ENCODE data around the gene TSPYL6.

Gene TSPYL6

GRCh38 chr2:54247115-54247514, 8.9 kb downstream of the TSPYL6 start:
- Histone ChIP-seq H3K4me1 (ENCODE audit: control insufficient read depth, insufficient read depth, low read length) (peaks cover 3% of the 10 kb centered on the region), H3K4me3 (ENCODE audit: low read length) (no peak overlapping the region), H3K27me3 (ENCODE audit: control insufficient read depth, insufficient read depth, low read length) (no peaks in the 10 kb centered on the region), H3K36me3 (ENCODE audit: control insufficient read depth, insufficient read depth, low read length) (no peaks in the 10 kb centered on the region), H3K27ac (ENCODE audit: low read depth, low read length) (no peak overlapping the region), H3K9ac (ENCODE audit: low read length) (no peak overlapping the region)

- Histone ChIP-seq H3K27ac (ENCODE audit: low read depth, low read length) (peak overlapping the region; percentile 56), H3K9ac (ENCODE audit: low read length) (no peak overlapping the region), H3K27me3 (ENCODE audit: control insufficient read depth, insufficient read depth, low read length) (no peaks in the 10 kb centered on the region)
These were observed 15.2 kb downstream of the TSPYL6 start for GRCh38 chr2:54240515-54241469.

GRCh38 chr2:54239427-54239826, 16.6 kb downstream of the TSPYL6 start:
- Histone ChIP-seq H3K27ac (ENCODE audit: low read depth, low read length) (no peak overlapping the region), H3K9ac (ENCODE audit: low read length) (no peak overlapping the region), H3K4me3 (ENCODE audit: low read length) (no peak overlapping the region), H3K36me3 (ENCODE audit: control insufficient read depth, insufficient read depth, low read length) (no peaks in the 10 kb centered on the region), H3K4me1 (ENCODE audit: control insufficient read depth, insufficient read depth, low read length) (peaks cover 3% of the 10 kb centered on the region), H3K27me3 (ENCODE audit: control insufficient read depth, insufficient read depth, low read length) (no peaks in the 10 kb centered on the region)

More at GRCh38 chr2:54240515-54241469, 15.2 kb downstream of the TSPYL6 start:
- Histone ChIP-seq H3K36me3 (ENCODE audit: control insufficient read depth, insufficient read depth, low read length) (no peaks in the 10 kb centered on the region), H3K4me1 (ENCODE audit: control insufficient read depth, insufficient read depth, low read length) (peaks cover 3% of the 10 kb centered on the region), H3K4me3 (ENCODE audit: low read length) (no peak overlapping the region)

- Histone ChIP-seq H3K27ac (ENCODE audit: low read depth, low read length) (no peak overlapping the region), H3K4me3 (ENCODE audit: low read length) (no peak overlapping the region), H3K36me3 (ENCODE audit: control insufficient read depth, insufficient read depth, low read length) (no peaks in the 10 kb centered on the region), H3K27me3 (ENCODE audit: control insufficient read depth, insufficient read depth, low read length) (no peaks in the 10 kb centered on the region), H3K4me1 (ENCODE audit: control insufficient read depth, insufficient read depth, low read length) (peaks cover 3% of the 10 kb centered on the region), H3K9ac (ENCODE audit: low read length) (no peak overlapping the region)
These were observed 18.6 kb downstream of the TSPYL6 start for GRCh38 chr2:54237428-54237827.

GRCh38 chr2:54233832-54234649, 22.0 kb downstream of the TSPYL6 start:
- Histone ChIP-seq H3K27ac (ENCODE audit: low read depth, low read length) (no peak overlapping the region), H3K4me1 (ENCODE audit: control insufficient read depth, insufficient read depth, low read length) (no peaks in the 10 kb centered on the region), H3K36me3 (ENCODE audit: control insufficient read depth, insufficient read depth, low read length) (no peaks in the 10 kb centered on the region), H3K27me3 (ENCODE audit: control insufficient read depth, insufficient read depth, low read length) (no peaks in the 10 kb centered on the region), H3K9ac (ENCODE audit: low read length) (no peak overlapping the region), H3K4me3 (ENCODE audit: low read length) (no peak overlapping the region)

- H3K4me1 ChIP-seq (ENCODE audit: control insufficient read depth, insufficient read depth, low read length) = no peaks in the 10 kb centered on the region
- no peaks in the 10 kb centered on the region for H3K36me3 ChIP-seq (ENCODE audit: control insufficient read depth, insufficient read depth, low read length)
- H3K27ac ChIP-seq (ENCODE audit: low read depth, low read length) = no peak overlapping the region
- H3K9ac ChIP-seq (ENCODE audit: low read length) = no peak overlapping the region
- H3K27me3 ChIP-seq (ENCODE audit: control insufficient read depth, insufficient read depth, low read length) = no peaks in the 10 kb centered on the region
- H3K4me3 ChIP-seq (ENCODE audit: low read length) = no peak overlapping the region
These were observed 27.1 kb downstream of the TSPYL6 start for GRCh38 chr2:54228945-54229344.

- Histone ChIP-seq H3K9ac (ENCODE audit: low read length) (no peak overlapping the region), H3K27ac (ENCODE audit: low read depth, low read length) (no peak overlapping the region), H3K36me3 (ENCODE audit: control insufficient read depth, insufficient read depth, low read length) (no peaks in the 10 kb centered on the region), H3K4me1 (ENCODE audit: control insufficient read depth, insufficient read depth, low read length) (no peaks in the 10 kb centered on the region), H3K27me3 (ENCODE audit: control insufficient read depth, insufficient read depth, low read length) (no peaks in the 10 kb centered on the region), H3K4me3 (ENCODE audit: low read length) (no peak overlapping the region)
These were observed 28.2 kb downstream of the TSPYL6 start for GRCh38 chr2:54227798-54228197.

GRCh38 chr2:54226260-54226659, 29.8 kb downstream of the TSPYL6 start:
- Histone ChIP-seq H3K36me3 (ENCODE audit: control insufficient read depth, insufficient read depth, low read length) (no peaks in the 10 kb centered on the region), H3K27ac (ENCODE audit: low read depth, low read length) (no peak overlapping the region), H3K4me1 (ENCODE audit: control insufficient read depth, insufficient read depth, low read length) (no peaks in the 10 kb centered on the region), H3K4me3 (ENCODE audit: low read length) (no peak overlapping the region), H3K27me3 (ENCODE audit: control insufficient read depth, insufficient read depth, low read length) (no peaks in the 10 kb centered on the region), H3K9ac (ENCODE audit: low read length) (no peak overlapping the region)

- H3K27me3 ChIP-seq (ENCODE audit: control insufficient read depth, insufficient read depth, low read length) = no peaks in the 10 kb centered on the region
- H3K36me3 ChIP-seq (ENCODE audit: control insufficient read depth, insufficient read depth, low read length) = no peaks in the 10 kb centered on the region
- no peak overlapping the region for H3K9ac ChIP-seq (ENCODE audit: low read length)
- no peak overlapping the region for H3K4me3 ChIP-seq (ENCODE audit: low read length)
- H3K27ac ChIP-seq (ENCODE audit: low read depth, low read length) = peak overlapping the region; percentile 37
- no peaks in the 10 kb centered on the region for H3K4me1 ChIP-seq (ENCODE audit: control insufficient read depth, insufficient read depth, low read length)
These were observed 31.0 kb downstream of the TSPYL6 start for GRCh38 chr2:54224997-54225396.

GRCh38 chr2:54213082-54213481, 42.9 kb downstream of the TSPYL6 start:
- Histone ChIP-seq H3K4me3 (ENCODE audit: low read length) (no peak overlapping the region), H3K4me1 (ENCODE audit: control insufficient read depth, insufficient read depth, low read length) (peaks cover 3% of the 10 kb centered on the region), H3K27ac (ENCODE audit: low read depth, low read length) (no peak overlapping the region), H3K36me3 (ENCODE audit: control insufficient read depth, insufficient read depth, low read length) (no peaks in the 10 kb centered on the region), H3K27me3 (ENCODE audit: control insufficient read depth, insufficient read depth, low read length) (no peaks in the 10 kb centered on the region), H3K9ac (ENCODE audit: low read length) (no peak overlapping the region)

GRCh38 chr2:54212456-54212855, 43.6 kb downstream of the TSPYL6 start:
- Histone ChIP-seq H3K27ac (ENCODE audit: low read depth, low read length) (no peak overlapping the region), H3K4me3 (ENCODE audit: low read length) (no peak overlapping the region), H3K9ac (ENCODE audit: low read length) (no peak overlapping the region), H3K36me3 (ENCODE audit: control insufficient read depth, insufficient read depth, low read length) (no peaks in the 10 kb centered on the region), H3K4me1 (ENCODE audit: control insufficient read depth, insufficient read depth, low read length) (peaks cover 3% of the 10 kb centered on the region), H3K27me3 (ENCODE audit: control insufficient read depth, insufficient read depth, low read length) (no peaks in the 10 kb centered on the region)

- H3K4me1 ChIP-seq (ENCODE audit: control insufficient read depth, insufficient read depth, low read length) = peaks cover 3% of the 10 kb centered on the region
- no peaks in the 10 kb centered on the region for H3K36me3 ChIP-seq (ENCODE audit: control insufficient read depth, insufficient read depth, low read length)
- H3K9ac ChIP-seq (ENCODE audit: low read length) = no peak overlapping the region
- no peaks in the 10 kb centered on the region for H3K27me3 ChIP-seq (ENCODE audit: control insufficient read depth, insufficient read depth, low read length)
- H3K4me3 ChIP-seq (ENCODE audit: low read length) = no peak overlapping the region
- no peak overlapping the region for H3K27ac ChIP-seq (ENCODE audit: low read depth, low read length)
These were observed 46.6 kb downstream of the TSPYL6 start for GRCh38 chr2:54209379-54209778.

Data from rectal smooth muscle tissue (tissue), 1 donor.